ENCODE results near the gene PNMA8B. TPM values are rescaled to one million over a fixed set of nuclear protein-coding genes. Genes with fewer than 3 reads are reported as not detected.

The PNMA8B gene
- polyA plus RNA-seq, 1 donor from 2014 or later, result 10.1 TPM

DNA sequence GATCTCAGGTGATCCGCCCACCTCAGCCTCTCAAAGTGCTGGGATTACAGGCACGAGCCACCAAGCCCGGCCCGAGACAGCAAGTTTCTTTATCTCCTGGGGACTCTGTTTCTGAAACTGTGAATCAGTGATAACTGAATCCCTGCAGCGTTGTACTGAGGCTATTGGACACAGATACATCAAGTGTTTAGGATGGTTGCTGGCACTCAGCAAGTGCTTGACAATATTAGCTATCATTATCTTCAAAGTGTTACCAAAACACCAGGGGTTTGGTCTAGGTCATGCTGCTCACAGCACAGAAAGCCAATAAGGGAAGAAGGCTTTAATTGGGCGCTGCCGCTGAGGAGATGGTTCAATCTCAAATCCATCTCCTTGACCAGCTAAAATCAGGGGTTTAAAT, 46.4 kb downstream of the PNMA8B start:
- Histone ChIP-seq H3K27me3 (ENCODE audit: insufficient read depth, low read depth, low read length) (no peaks in the 10 kb centered on the region), H3F3A (ENCODE audit: insufficient read depth, low read length, poor library complexity, severe bottlenecking) (no peaks in the 10 kb centered on the region), H3K36me3 (ENCODE audit: insufficient read depth, low read length) (no peaks in the 10 kb centered on the region), H3K27ac (ENCODE audit: low read length) (no peak overlapping the region), H2AFZ (ENCODE audit: low read depth, low read length) (no peak overlapping the region), H3K9ac (ENCODE audit: low read length) (no peak overlapping the region), H3K9me2 (ENCODE audit: insufficient read depth, low read length) (no peaks in the 10 kb centered on the region), H3K4me2 (ENCODE audit: low read length) (no peak overlapping the region), H3K4me3 (ENCODE audit: low read length) (no peak overlapping the region), H4K20me1 (ENCODE audit: insufficient read depth) (no peaks in the 10 kb centered on the region), H3K79me2 (replicated peaks; ENCODE audit: insufficient read depth, low read length) (no peaks in the 10 kb centered on the region), H3K9me3 (ENCODE audit: low read length) (no peaks in the 10 kb centered on the region)
- TF ChIP-seq EZH2 (IDR thresholded peaks at IDR 0.05; ENCODE audit: borderline replicate concordance, insufficient read depth, low read length, poor library complexity, severe bottlenecking) (no peak), POLR2AphosphoS5 (IDR thresholded peaks at IDR 0.05) (peak; percentile 12), EP300 (conservative IDR thresholded peaks at IDR 0.05; ENCODE audit: poor library complexity, severe bottlenecking) (no peak)

DNA sequence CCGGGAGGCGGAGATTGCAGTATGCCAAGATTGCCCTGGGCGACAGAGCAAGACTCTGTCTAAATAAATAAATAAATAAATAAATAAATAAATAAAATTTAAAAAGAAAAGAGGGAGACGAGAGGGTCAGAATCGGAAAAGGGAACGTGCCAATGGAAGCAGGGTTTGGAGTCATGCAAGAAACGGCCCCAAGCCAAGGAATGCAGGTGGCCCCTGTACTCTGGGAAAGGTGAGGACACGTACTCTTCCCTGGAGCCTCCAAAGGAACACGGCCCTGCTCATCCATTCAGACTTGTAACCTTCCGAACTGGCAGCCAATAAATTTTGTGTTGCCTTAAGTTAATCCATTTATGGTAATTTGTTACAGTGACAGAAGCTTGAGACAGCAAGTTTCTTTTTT, 47.1 kb downstream of the PNMA8B start:
- TF ChIP-seq, protein P1, sequence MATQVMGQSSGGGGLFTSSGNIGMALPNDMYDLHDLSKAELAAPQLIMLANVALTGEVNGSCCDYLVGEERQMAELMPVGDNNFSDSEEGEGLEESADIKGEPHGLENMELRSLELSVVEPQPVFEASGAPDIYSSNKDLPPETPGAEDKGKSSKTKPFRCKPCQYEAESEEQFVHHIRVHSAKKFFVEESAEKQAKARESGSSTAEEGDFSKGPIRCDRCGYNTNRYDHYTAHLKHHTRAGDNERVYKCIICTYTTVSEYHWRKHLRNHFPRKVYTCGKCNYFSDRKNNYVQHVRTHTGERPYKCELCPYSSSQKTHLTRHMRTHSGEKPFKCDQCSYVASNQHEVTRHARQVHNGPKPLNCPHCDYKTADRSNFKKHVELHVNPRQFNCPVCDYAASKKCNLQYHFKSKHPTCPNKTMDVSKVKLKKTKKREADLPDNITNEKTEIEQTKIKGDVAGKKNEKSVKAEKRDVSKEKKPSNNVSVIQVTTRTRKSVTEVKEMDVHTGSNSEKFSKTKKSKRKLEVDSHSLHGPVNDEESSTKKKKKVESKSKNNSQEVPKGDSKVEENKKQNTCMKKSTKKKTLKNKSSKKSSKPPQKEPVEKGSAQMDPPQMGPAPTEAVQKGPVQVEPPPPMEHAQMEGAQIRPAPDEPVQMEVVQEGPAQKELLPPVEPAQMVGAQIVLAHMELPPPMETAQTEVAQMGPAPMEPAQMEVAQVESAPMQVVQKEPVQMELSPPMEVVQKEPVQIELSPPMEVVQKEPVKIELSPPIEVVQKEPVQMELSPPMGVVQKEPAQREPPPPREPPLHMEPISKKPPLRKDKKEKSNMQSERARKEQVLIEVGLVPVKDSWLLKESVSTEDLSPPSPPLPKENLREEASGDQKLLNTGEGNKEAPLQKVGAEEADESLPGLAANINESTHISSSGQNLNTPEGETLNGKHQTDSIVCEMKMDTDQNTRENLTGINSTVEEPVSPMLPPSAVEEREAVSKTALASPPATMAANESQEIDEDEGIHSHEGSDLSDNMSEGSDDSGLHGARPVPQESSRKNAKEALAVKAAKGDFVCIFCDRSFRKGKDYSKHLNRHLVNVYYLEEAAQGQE (IDR thresholded peaks at IDR 0.05; ENCODE audit: borderline replicate concordance), result no peak
- TF ChIP-seq SMC3 (conservative IDR thresholded peaks at IDR 0.05; ENCODE audit: poor library complexity) (no peak), MXI1 (conservative IDR thresholded peaks at IDR 0.05; ENCODE audit: poor library complexity, severe bottlenecking) (no peak), RAD21 (conservative IDR thresholded peaks at IDR 0.05) (no peak), EP300 (conservative IDR thresholded peaks at IDR 0.05; ENCODE audit: poor library complexity, severe bottlenecking) (no peak), TAF1 (IDR thresholded peaks at IDR 0.05; ENCODE audit: low read depth) (no peak), EZH2 (IDR thresholded peaks at IDR 0.05; ENCODE audit: borderline replicate concordance, insufficient read depth, low read length, poor library complexity, severe bottlenecking) (no peak), POLR2AphosphoS5 (IDR thresholded peaks at IDR 0.05) (no peak)
- TF ChIP-seq, protein P2, sequence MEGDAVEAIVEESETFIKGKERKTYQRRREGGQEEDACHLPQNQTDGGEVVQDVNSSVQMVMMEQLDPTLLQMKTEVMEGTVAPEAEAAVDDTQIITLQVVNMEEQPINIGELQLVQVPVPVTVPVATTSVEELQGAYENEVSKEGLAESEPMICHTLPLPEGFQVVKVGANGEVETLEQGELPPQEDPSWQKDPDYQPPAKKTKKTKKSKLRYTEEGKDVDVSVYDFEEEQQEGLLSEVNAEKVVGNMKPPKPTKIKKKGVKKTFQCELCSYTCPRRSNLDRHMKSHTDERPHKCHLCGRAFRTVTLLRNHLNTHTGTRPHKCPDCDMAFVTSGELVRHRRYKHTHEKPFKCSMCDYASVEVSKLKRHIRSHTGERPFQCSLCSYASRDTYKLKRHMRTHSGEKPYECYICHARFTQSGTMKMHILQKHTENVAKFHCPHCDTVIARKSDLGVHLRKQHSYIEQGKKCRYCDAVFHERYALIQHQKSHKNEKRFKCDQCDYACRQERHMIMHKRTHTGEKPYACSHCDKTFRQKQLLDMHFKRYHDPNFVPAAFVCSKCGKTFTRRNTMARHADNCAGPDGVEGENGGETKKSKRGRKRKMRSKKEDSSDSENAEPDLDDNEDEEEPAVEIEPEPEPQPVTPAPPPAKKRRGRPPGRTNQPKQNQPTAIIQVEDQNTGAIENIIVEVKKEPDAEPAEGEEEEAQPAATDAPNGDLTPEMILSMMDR (IDR thresholded peaks at IDR 0.05; ENCODE audit: poor library complexity, severe bottlenecking), result no peak
- H3K36me3 ChIP-seq (ENCODE audit: insufficient read depth, low read length), result no peaks in the 10 kb centered on the region
- no peak overlapping the region for H3K4me3 ChIP-seq (ENCODE audit: low read length)
- H3K27ac ChIP-seq (ENCODE audit: low read length), result no peak overlapping the region
- no peak overlapping the region for H3K9ac ChIP-seq (ENCODE audit: low read length)
- H2AFZ ChIP-seq (ENCODE audit: low read depth, low read length), result no peak overlapping the region
- no peaks in the 10 kb centered on the region for H3K27me3 ChIP-seq (ENCODE audit: insufficient read depth, low read depth, low read length)
- no peaks in the 10 kb centered on the region for H3K9me2 ChIP-seq (ENCODE audit: insufficient read depth, low read length)
- no peak overlapping the region for H3K4me2 ChIP-seq (ENCODE audit: low read length)
- H3K79me2 ChIP-seq (replicated peaks; ENCODE audit: insufficient read depth, low read length), result no peaks in the 10 kb centered on the region
- H3F3A ChIP-seq (ENCODE audit: insufficient read depth, low read length, poor library complexity, severe bottlenecking), result no peaks in the 10 kb centered on the region
- H3K9me3 ChIP-seq (ENCODE audit: low read length), result no peaks in the 10 kb centered on the region
- no peaks in the 10 kb centered on the region for H4K20me1 ChIP-seq (ENCODE audit: insufficient read depth)

DNA sequence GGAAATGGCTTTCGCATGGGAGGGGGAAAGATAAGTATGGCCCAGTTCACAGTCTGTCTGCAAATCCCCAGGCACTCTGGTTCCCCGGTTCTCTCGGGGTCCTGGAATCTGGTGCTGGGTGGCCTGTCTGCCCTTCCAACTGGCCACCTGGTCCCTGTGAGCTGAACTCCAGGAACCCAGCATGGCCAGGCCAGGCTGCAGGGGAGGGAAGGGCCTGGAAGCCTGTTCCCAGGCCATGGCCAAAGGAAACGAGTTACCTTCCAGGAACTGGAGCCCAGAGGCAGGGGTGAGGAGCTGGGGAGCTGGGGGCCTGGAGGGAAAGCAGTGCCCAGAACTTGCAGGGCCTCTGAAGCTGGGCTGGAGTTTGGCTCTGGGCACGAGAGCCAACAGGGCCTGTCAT, 47.8 kb downstream of the PNMA8B start:
- no peaks in the 10 kb centered on the region for H3F3A ChIP-seq (ENCODE audit: insufficient read depth, low read length, poor library complexity, severe bottlenecking)
- H3K79me2 ChIP-seq (replicated peaks; ENCODE audit: insufficient read depth, low read length), result no peaks in the 10 kb centered on the region
- no peak overlapping the region for H3K9ac ChIP-seq (ENCODE audit: low read length)
- no peak overlapping the region for H3K27ac ChIP-seq (ENCODE audit: low read length)
- TF ChIP-seq, protein P2 (IDR thresholded peaks at IDR 0.05; ENCODE audit: poor library complexity, severe bottlenecking), result no peak
- TF ChIP-seq POLR2AphosphoS5 (IDR thresholded peaks at IDR 0.05), result no peak
- no peak for TF ChIP-seq EZH2 (IDR thresholded peaks at IDR 0.05; ENCODE audit: borderline replicate concordance, insufficient read depth, low read length, poor library complexity, severe bottlenecking)
- no peak for TF ChIP-seq MXI1 (conservative IDR thresholded peaks at IDR 0.05; ENCODE audit: poor library complexity, severe bottlenecking)
- no peak for TF ChIP-seq RAD21 (conservative IDR thresholded peaks at IDR 0.05)
- TF ChIP-seq, protein P1 (IDR thresholded peaks at IDR 0.05; ENCODE audit: borderline replicate concordance), result no peak
- TF ChIP-seq TAF1 (IDR thresholded peaks at IDR 0.05; ENCODE audit: low read depth), result no peak
- TF ChIP-seq EP300 (conservative IDR thresholded peaks at IDR 0.05; ENCODE audit: poor library complexity, severe bottlenecking), result no peak
- TF ChIP-seq SMC3 (conservative IDR thresholded peaks at IDR 0.05; ENCODE audit: poor library complexity), result no peak
- no peaks in the 10 kb centered on the region for H3K9me2 ChIP-seq (ENCODE audit: insufficient read depth, low read length)
- no peaks in the 10 kb centered on the region for H3K9me3 ChIP-seq (ENCODE audit: low read length)
- H3K4me2 ChIP-seq (ENCODE audit: low read length), result no peak overlapping the region
- H4K20me1 ChIP-seq (ENCODE audit: insufficient read depth), result no peaks in the 10 kb centered on the region
- no peaks in the 10 kb centered on the region for H3K36me3 ChIP-seq (ENCODE audit: insufficient read depth, low read length)
- no peak overlapping the region for H3K4me3 ChIP-seq (ENCODE audit: low read length)
- H2AFZ ChIP-seq (ENCODE audit: low read depth, low read length), result no peak overlapping the region
- no peaks in the 10 kb centered on the region for H3K27me3 ChIP-seq (ENCODE audit: insufficient read depth, low read depth, low read length)

Data from neural cell (in vitro differentiated cells).